SK-N-SH (cell line): ENCODE data around the gene KCNAB1. TPM values are rescaled to one million over a fixed set of nuclear protein-coding genes. Genes with fewer than 3 reads are reported as not detected.

ENCODE experiments used
- CTCF ChIA-PET: fragments of 300-600, 350-600 bp; formaldehyde crosslinking; extraction: SDS; loops from one replicate; lab custom pipeline; 2021; lab: Yijun Ruan, JAX
- POLR2A ChIA-PET: fragments of 350-600 bp; sonication (Branson Sonifier 250); formaldehyde crosslinking; extraction: SDS; loops from one replicate; lab custom pipeline; 2020; ENCODE audit warnings: antibody characterized with exemption, inconsistent platforms; lab: Yijun Ruan, JAX
- DNase-seq: peaks from one replicate; pipeline ENCODE4 v3.0.0; 2012
- H2AFZ ChIP-seq: fragments of 200-600 bp; sonication (generic); 2 replicates; pipeline ENCODE4 v1.8.1; 2016; ENCODE audit warnings: antibody characterized with exemption, mild to moderate bottlenecking, low read depth
- H3F3A ChIP-seq: fragments of 200-600 bp; sonication (generic); replicated peaks from 2 replicates; pipeline ENCODE3; 2016; ENCODE audit warnings: antibody characterized with exemption, mild to moderate bottlenecking; ENCODE audit not compliant: insufficient read depth
- H3K27ac ChIP-seq, 2 experiments: fragments of 200-500 bp in 1 of 2; fragments of 200-600 bp in 1 of 2; sonication (Bioruptor generic) in 1 of 2; sonication (generic), shearing (Covaris generic) in 1 of 2; 2 replicates each; pipeline versions ENCODE4 v1.5.1 to v1.6.1; 2014 to 2016; ENCODE audit warnings: low read depth in 2 of 2, inconsistent platforms in 1 of 2, low read length in 1 of 2, mild to moderate bottlenecking in 1 of 2, mixed read lengths in 1 of 2
- H3K27me3 ChIP-seq: fragments of 200-600 bp; sonication (generic), shearing (Covaris generic); 2 replicates; pipeline ENCODE4 v1.6.1; 2016; ENCODE audit warnings: mixed run types; ENCODE audit not compliant: insufficient read depth
- H3K36me3 ChIP-seq, 2 experiments: fragments of 200-500 bp in 1 of 2; fragments of 200-600 bp in 1 of 2; sonication (Bioruptor generic) in 1 of 2; sonication (generic) in 1 of 2; replicated peaks in 1 of 2; 2 replicates each; pipeline versions ENCODE3 to v1.5.1; 2014 to 2016; ENCODE audit warnings: low read length in 1 of 2, mild to moderate bottlenecking in 1 of 2; ENCODE audit not compliant: insufficient read depth in 2 of 2, control insufficient read depth in 1 of 2
- H3K4me1 ChIP-seq, 2 experiments: fragments of 200-500 bp in 1 of 2; fragments of 200-600 bp in 1 of 2; sonication (Bioruptor generic) in 1 of 2; sonication (generic), shearing (Covaris generic) in 1 of 2; 2 replicates each; pipeline versions ENCODE4 v1.5.1 to v1.6.1; 2014 to 2016; ENCODE audit warnings: low read depth in 1 of 2, low read length in 1 of 2, mixed run types in 1 of 2; ENCODE audit not compliant: insufficient read depth in 2 of 2, control insufficient read depth in 1 of 2
- H3K4me2 ChIP-seq: fragments of 200-600 bp; sonication (generic), shearing (Covaris generic); 2 replicates; pipeline ENCODE4 v1.6.1; 2017; ENCODE audit warnings: mixed run types
- H3K4me3 ChIP-seq, 2 experiments: fragments of 200-500 bp in 1 of 2; fragments of 200-600 bp in 1 of 2; sonication (Bioruptor generic) in 1 of 2; sonication (generic), shearing (Covaris generic) in 1 of 2; 2 replicates each; pipeline versions ENCODE4 v1.5.1 to v1.8.1; 2014 to 2016; ENCODE audit warnings: low read depth in 2 of 2, inconsistent platforms in 1 of 2, low read length in 1 of 2, mild to moderate bottlenecking in 1 of 2, mixed read lengths in 1 of 2, moderate library complexity in 1 of 2
- H3K79me2 ChIP-seq: fragments of 200-600 bp; sonication (generic); 2 replicates; pipeline ENCODE4 v1.8.1; 2017; ENCODE audit warnings: mild to moderate bottlenecking; ENCODE audit not compliant: insufficient read depth
- H3K9ac ChIP-seq: fragments of 200-600 bp; sonication (generic); 2 replicates; pipeline ENCODE4 v1.6.1; 2017; ENCODE audit warnings: mixed run types
- H3K9me2 ChIP-seq: fragments of 200-600 bp; sonication (generic); 2 replicates; pipeline ENCODE4 v1.6.1; 2017; ENCODE audit warnings: mixed run types
- H3K9me3 ChIP-seq: fragments of 200-600 bp; sonication (generic); 2 replicates; pipeline ENCODE4 v1.6.1; 2017; ENCODE audit warnings: mixed run types, mild to moderate bottlenecking, moderate library complexity
- H4K20me1 ChIP-seq: fragments of 200-600 bp; sonication (generic); 2 replicates; pipeline ENCODE4 v1.6.1; 2017; ENCODE audit warnings: mild to moderate bottlenecking, mixed run types; ENCODE audit not compliant: insufficient read depth
- CHD2 ChIP-seq: fragments of 150-350 bp; IDR thresholded peaks from 2 replicates; pipeline ENCODE4 v1.6.1; 2018; ENCODE audit warnings: low read length; ENCODE audit not compliant: partially characterized antibody
- CTCF ChIP-seq: fragments of 200-600 bp; sonication (generic); IDR thresholded peaks from 2 replicates; pipeline ENCODE4 v1.6.1; 2017; ENCODE audit warnings: antibody characterized with exemption, mild to moderate bottlenecking, moderate library complexity
- ELF1 ChIP-seq: IDR thresholded peaks from 2 replicates; pipeline ENCODE4 v1.4.0; 2012
- EP300 ChIP-seq, 2 experiments: IDR thresholded peaks; 2 replicates each; pipeline versions ENCODE4 v1.4.0 to v1.6.1; 2012; ENCODE audit warnings: borderline replicate concordance in 1 of 2, low read depth in 1 of 2, low read length in 1 of 2
- FOSL2 ChIP-seq: IDR thresholded peaks from 2 replicates; pipeline ENCODE4 v1.4.0; 2012; ENCODE audit warnings: low read depth, mild to moderate bottlenecking, moderate library complexity, borderline replicate concordance
- FOXM1 ChIP-seq: IDR thresholded peaks from 2 replicates; pipeline ENCODE4 v1.4.0; 2012; ENCODE audit warnings: low read depth, mild to moderate bottlenecking
- GABPA ChIP-seq: IDR thresholded peaks from 2 replicates; pipeline ENCODE4 v1.4.0; 2012; ENCODE audit warnings: low read depth, mild to moderate bottlenecking
- GATA2 ChIP-seq: sonication (generic); formaldehyde crosslinking; IDR thresholded peaks from 2 replicates; pipeline ENCODE4 v1.5.0; 2020; ENCODE audit warnings: mild to moderate bottlenecking, missing genetic modification reagents
- JUND ChIP-seq: IDR thresholded peaks from 2 replicates; pipeline ENCODE4 v1.4.0; 2012
- MAX ChIP-seq: IDR thresholded peaks from 2 replicates; pipeline ENCODE4 v1.4.0; 2012; ENCODE audit warnings: low read depth
- MEF2A ChIP-seq: IDR thresholded peaks from 2 replicates; pipeline ENCODE4 v1.4.0; 2012; ENCODE audit warnings: low read depth, borderline replicate concordance
- NFIC ChIP-seq: IDR thresholded peaks from 2 replicates; pipeline ENCODE4 v1.4.0; 2012; ENCODE audit warnings: borderline replicate concordance
- REST ChIP-seq: IDR thresholded peaks from 2 replicates; pipeline ENCODE4 v1.6.1; 2012; ENCODE audit warnings: mild to moderate bottlenecking, low read depth, low read length, moderate library complexity
- RXRA ChIP-seq: IDR thresholded peaks from 2 replicates; pipeline ENCODE4 v1.4.0; 2012; ENCODE audit warnings: low read depth, mild to moderate bottlenecking, borderline replicate concordance
- SMC3 ChIP-seq: IDR thresholded peaks from 2 replicates; pipeline ENCODE4 v1.6.1; 2012; ENCODE audit warnings: low read depth, low read length, improper control_type of control experiment
- USF1 ChIP-seq: IDR thresholded peaks from 2 replicates; pipeline ENCODE4 v1.4.0; 2012; ENCODE audit warnings: low read depth, borderline replicate concordance
- USF2 ChIP-seq: fragments of 150-350 bp; IDR thresholded peaks from 2 replicates; pipeline ENCODE4 v1.6.1; 2017; ENCODE audit warnings: antibody characterized with exemption, low read length, low read depth, borderline replicate concordance
- ZBTB33 ChIP-seq: IDR thresholded peaks from 2 replicates; pipeline ENCODE4 v1.4.0; 2012; ENCODE audit warnings: low read depth, borderline replicate concordance
- WGBS: methylation state at CpG from one replicate; pipeline ENCODE4 v1.1.6; 2017; ENCODE audit warnings: low lambda C conversion rate; 5-methylcytosine and 5-hydroxymethylcytosine counted together
- polyA plus RNA-seq, 3 experiments: library from polyadenylated mRNA; depleted of rRNA; stranded (reverse); fragments of >200 nt; gene quantifications; 2 replicates each; pipeline ENCODE4 v1.2.3, GENCODE V29; 2012

KCNAB1 gene
- polyA plus RNA-seq, 1 of the 3 experiments (the other 2 are of a cell fraction): 82.1 TPM

- no peaks in the 10 kb centered on the region for H3K36me3 ChIP-seq
- H3K9me3 ChIP-seq: no peaks in the 10 kb centered on the region
- no peak overlapping the region for H2AFZ ChIP-seq
- ChIA-PET POLR2A (no interaction called here), CTCF (interaction anchor here (0.9 to 2.8 kb wide), 4 partner anchors 11 to 997 kb away, joined by 3 to 12 read pairs (median 4); no protein-coding TSS in a partner anchor)
- no peaks in the 10 kb centered on the region for H3K27me3 ChIP-seq
- H3K9ac ChIP-seq: no peak overlapping the region
- WGBS: 89% methylated on average over 3 of the region's 3 CpGs
- no peak for TF ChIP-seq JUND
- TF ChIP-seq ZBTB33: no peak
- TF ChIP-seq MAX: no peak
- no peak for TF ChIP-seq FOSL2
- no peak for TF ChIP-seq NFIC
- no peak for TF ChIP-seq FOXM1
- TF ChIP-seq USF2: no peak
- TF ChIP-seq MEF2A: no peak
- H3F3A ChIP-seq: no peaks in the 10 kb centered on the region
- H3K9me2 ChIP-seq: no peaks in the 10 kb centered on the region
- H4K20me1 ChIP-seq: no peaks in the 10 kb centered on the region
- H3K27ac ChIP-seq: no peak overlapping the region
- H3K79me2 ChIP-seq: no peaks in the 10 kb centered on the region
- no peak overlapping the region for H3K4me2 ChIP-seq
- H3K4me3 ChIP-seq: no peak overlapping the region
- no peaks in the 10 kb centered on the region; a peak in 1 of 4 replicates for H3K4me1 ChIP-seq
- DNase-seq: no peak
Observed at GRCh38 chr3:156140001-156140595, 19.7 kb downstream of the KCNAB1 start.

- Histone ChIP-seq H3K4me2 (no peak overlapping the region), H3K27ac (peak overlapping the region in 1 of 2 experiments; percentile 40; a peak in 1 of 4 replicates), H3K79me2 (no peaks in the 10 kb centered on the region), H3K9me2 (no peaks in the 10 kb centered on the region), H3K4me1 (no peaks in the 10 kb centered on the region; a peak in 1 of 4 replicates), H3K36me3 (no peaks in the 10 kb centered on the region), H4K20me1 (no peaks in the 10 kb centered on the region), H3K27me3 (no peaks in the 10 kb centered on the region), H2AFZ (peak overlapping the region; percentile 36; the same call in 1 of the 2 replicates), H3K9me3 (no peaks in the 10 kb centered on the region), H3F3A (no peaks in the 10 kb centered on the region), H3K4me3 (no peak overlapping the region), H3K9ac (no peak overlapping the region)
- DNase-seq: no peak
- ChIA-PET CTCF (interaction anchor here (1.1 to 2.8 kb wide), 5 partner anchors 8 to 995 kb away, joined by 3 to 12 read pairs (median 6); no protein-coding TSS in a partner anchor), POLR2A (no interaction called here)
- WGBS: 79% methylated on average over 2 of the region's 2 CpGs
- TF ChIP-seq REST (no peak), EP300 (IDR thresholded peaks at IDR 0.05; ENCODE audit: borderline replicate concordance in 1 of 2, low read depth in 1 of 2, low read length in 1 of 2) (no peak), GABPA (no peak), GATA2 (no peak), USF1 (no peak), CTCF (no peak), CHD2 (no peak), ELF1 (no peak), RXRA (no peak), SMC3 (no peak), FOXM1 (no peak)
Observed at GRCh38 chr3:156142702-156143101, 22.3 kb downstream of the KCNAB1 start.
